ENCODE results near the gene ABHD17A.

GRCh38 chr19:1914826-1915341, 29.6 kb upstream of the ABHD17A start:
- TF ChIP-seq GATA2 (IDR thresholded peaks at IDR 0.05; ENCODE audit: low read depth, low read length): no peak
- no peak for TF ChIP-seq GATA3 (IDR thresholded peaks at IDR 0.05; ENCODE audit: low read depth, low read length)
